IgD-negative memory B cell (primary cell): ENCODE measurements around the gene DHCR24. TPM values are rescaled to one million over a fixed set of nuclear protein-coding genes. Genes with fewer than 3 reads are reported as not detected.

Experiments used
- H3K27ac Mint-ChIP-seq, 3 donors: one replicate each; pipeline ENCODE4 v1.8.0; 2020 to 2022; ENCODE audit warnings: mild to moderate bottlenecking in 3 of 3, mixed read lengths in 3 of 3, moderate library complexity in 1 of 3
- H3K27me3 Mint-ChIP-seq: one replicate; pipeline ENCODE4 v1.8.0; 2021; ENCODE audit warnings: mixed read lengths
- H3K36me3 Mint-ChIP-seq: one replicate; pipeline ENCODE4 v1.8.0; 2020; ENCODE audit warnings: mild to moderate bottlenecking, mixed read lengths
- H3K4me1 Mint-ChIP-seq, 3 donors: one replicate each; pipeline ENCODE4 v1.8.0; 2020 to 2022; ENCODE audit warnings: mixed read lengths in 3 of 3, mild to moderate bottlenecking in 1 of 3
- H3K4me3 Mint-ChIP-seq, 4 donors: one replicate each; pipeline ENCODE4 v1.8.0; 2020 to 2022; ENCODE audit warnings: mild to moderate bottlenecking in 4 of 4, mixed read lengths in 4 of 4, moderate library complexity in 3 of 4
- H3K9me3 Mint-ChIP-seq, 3 donors: one replicate each; pipeline ENCODE4 v1.8.0; 2020 to 2021; ENCODE audit warnings: mixed read lengths in 3 of 3, mild to moderate bottlenecking in 1 of 3
- polyA plus RNA-seq: library from polyadenylated mRNA; unstranded; fragments of 300-500 nt; fragmentation: Illumina TruSeq; gene quantifications from one replicate; pipeline ENCODE4 v1.2.3, GENCODE V29; 2021

DHCR24 gene
- polyA plus RNA-seq, 1 donor from 2014 or later, result 6.9 TPM

DNA sequence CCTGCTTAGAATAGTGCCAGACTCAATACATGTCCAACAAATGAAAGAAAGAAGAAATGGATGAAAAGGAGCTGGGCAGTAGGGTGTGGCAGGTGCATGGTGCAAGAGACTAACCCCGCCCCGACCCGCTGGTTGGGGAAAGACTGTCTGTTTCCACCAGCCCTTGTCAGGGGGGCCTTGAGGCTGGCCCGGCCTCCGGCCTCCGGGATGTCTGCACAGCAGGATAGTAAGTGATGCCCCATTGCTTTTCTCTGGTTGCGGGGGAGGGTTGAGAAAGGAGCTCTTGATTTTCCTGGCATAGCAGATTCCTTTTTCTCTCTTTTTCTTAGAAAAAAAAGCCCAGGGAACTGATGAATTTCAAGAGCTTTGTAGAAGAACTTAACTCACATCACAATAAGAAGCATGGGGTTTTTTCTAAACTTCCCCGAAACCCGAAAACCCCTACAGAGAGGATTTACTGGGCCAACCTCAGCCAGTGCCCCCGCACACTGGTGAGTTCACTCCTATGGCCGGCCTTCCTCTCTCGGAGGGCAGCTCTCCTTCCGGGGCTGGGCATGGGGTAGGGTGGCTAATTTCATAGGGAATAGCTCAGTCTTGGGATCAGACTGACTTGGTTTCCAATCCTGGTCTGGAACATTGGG is 73.4 kb downstream of the DHCR24 start:
- peaks cover 0 to 1% (median 0%) of the 10 kb centered on the region in 3 donors for H3K4me1 Mint-ChIP-seq
- H3K4me3 Mint-ChIP-seq, result no peak overlapping the region
- H3K36me3 Mint-ChIP-seq, result no peaks in the 10 kb centered on the region
- H3K27me3 Mint-ChIP-seq, result peaks cover 5% of the 10 kb centered on the region
- peak overlapping the region in 1 of 3 donors; percentile 35 for H3K27ac Mint-ChIP-seq
- H3K9me3 Mint-ChIP-seq, result no peaks in the 10 kb centered on the region

DNA sequence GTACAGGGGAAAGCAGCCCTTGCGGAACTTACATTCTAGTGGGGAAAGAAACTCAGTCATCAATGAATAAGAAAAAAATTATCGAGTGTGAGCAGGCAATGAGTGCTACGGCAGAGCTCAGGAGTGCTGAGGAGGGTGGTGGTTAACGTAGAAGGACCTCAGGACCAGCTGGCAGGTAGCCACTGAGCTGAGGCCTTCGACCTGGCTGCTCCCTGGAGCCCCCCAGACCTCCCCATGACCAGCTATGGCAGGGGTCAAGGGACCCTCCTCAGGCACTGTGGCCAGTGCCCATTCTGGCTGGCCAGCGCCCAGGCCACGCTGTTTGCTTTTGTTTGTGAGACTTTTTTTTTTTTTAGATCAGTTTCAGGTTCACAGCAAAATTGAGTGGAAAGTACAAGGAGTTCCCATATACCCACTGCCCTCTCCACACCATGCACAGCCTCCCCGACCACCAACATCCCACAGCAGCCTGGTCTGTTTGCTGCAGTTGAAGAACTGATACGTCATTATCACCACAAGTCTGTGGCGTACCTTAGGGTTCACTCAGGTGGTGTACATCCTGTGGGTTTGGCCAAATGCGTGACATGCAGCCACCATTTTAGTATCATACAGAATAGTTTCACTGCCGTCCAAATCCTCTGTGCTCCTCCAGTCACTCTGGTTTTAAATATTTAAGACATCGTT is 74.1 kb downstream of the DHCR24 start:
- Mint-ChIP-seq H3K27me3 (peaks cover 5% of the 10 kb centered on the region), H3K9me3 (no peaks in the 10 kb centered on the region), H3K36me3 (no peaks in the 10 kb centered on the region), H3K4me3 (no peak overlapping the region), H3K4me1 (peaks cover 0 to 1% (median 0%) of the 10 kb centered on the region in 3 donors), H3K27ac (no peak overlapping the region)

DNA sequence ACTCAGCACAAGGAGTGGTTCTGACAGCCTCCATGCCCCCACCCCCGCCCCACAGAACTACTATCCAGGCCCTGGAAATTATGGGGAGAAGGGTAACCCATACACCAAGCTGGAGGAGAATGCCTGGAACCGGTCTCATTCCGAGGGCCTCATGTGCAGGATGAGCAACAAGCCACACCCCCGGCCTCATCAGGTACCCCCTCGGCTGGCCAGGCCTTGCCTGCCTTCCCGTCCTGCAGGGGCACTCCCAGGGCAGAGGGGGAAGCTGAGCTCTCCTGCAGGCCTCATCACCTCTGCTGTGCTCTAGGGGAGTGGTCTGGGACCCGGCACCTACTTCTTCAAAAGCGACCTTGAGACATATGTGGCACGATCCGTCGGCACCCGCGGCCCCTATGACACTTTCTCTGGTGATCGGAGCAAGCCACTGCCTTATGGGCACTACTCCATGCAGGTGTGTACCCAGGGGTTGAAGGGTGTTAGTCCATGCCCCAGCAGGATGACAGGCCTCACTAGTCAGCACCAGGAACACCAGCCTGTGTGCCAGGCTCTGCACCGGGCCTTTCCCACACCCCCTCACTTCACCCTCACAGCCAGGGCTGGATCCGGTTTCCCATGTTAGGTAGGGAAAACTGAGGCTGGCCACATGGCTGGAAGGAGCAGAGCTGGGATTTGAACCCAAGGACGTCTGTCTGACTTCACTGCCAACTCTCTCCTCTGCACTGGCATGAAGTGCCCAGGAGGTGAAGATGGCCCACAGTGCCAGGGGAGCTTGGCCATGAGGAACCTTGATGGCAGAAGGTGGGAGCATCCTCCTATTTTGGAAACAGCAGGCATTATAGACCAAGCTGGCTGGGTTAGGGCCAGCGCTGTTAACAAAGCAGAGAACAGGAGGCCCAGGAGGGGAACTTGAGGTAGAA is 75.0 kb downstream of the DHCR24 start:
- Mint-ChIP-seq H3K9me3 (no peaks in the 10 kb centered on the region), H3K4me1 (peaks cover 0 to 1% (median 0%) of the 10 kb centered on the region in 3 donors), H3K27ac (no peak overlapping the region), H3K36me3 (no peaks in the 10 kb centered on the region), H3K4me3 (no peak overlapping the region), H3K27me3 (peaks cover 5% of the 10 kb centered on the region)

DNA sequence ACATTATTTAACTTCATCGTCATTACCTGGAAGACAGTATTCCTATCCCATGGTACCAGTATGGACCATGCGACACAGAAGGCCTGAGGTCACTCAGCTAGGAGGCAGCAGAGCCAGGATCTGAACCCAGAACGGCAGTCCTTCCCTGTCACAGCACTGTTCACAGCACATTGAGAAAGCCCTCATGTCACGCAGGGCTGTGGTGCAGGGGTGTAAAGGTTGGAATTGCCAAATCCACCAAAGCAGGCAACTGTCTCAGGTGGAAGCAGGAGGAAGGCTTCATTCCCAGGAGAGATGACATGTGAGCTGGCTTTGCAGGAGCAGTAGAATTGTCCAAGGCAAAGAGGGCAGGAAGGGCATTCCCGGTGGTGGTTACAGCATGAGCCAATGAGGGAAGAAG is 75.9 kb downstream of the DHCR24 start:
- Mint-ChIP-seq H3K27ac (no peak overlapping the region), H3K9me3 (no peaks in the 10 kb centered on the region), H3K27me3 (peaks cover 5% of the 10 kb centered on the region), H3K4me1 (peaks cover 0 to 1% (median 0%) of the 10 kb centered on the region in 3 donors), H3K4me3 (no peak overlapping the region), H3K36me3 (no peaks in the 10 kb centered on the region)

DNA sequence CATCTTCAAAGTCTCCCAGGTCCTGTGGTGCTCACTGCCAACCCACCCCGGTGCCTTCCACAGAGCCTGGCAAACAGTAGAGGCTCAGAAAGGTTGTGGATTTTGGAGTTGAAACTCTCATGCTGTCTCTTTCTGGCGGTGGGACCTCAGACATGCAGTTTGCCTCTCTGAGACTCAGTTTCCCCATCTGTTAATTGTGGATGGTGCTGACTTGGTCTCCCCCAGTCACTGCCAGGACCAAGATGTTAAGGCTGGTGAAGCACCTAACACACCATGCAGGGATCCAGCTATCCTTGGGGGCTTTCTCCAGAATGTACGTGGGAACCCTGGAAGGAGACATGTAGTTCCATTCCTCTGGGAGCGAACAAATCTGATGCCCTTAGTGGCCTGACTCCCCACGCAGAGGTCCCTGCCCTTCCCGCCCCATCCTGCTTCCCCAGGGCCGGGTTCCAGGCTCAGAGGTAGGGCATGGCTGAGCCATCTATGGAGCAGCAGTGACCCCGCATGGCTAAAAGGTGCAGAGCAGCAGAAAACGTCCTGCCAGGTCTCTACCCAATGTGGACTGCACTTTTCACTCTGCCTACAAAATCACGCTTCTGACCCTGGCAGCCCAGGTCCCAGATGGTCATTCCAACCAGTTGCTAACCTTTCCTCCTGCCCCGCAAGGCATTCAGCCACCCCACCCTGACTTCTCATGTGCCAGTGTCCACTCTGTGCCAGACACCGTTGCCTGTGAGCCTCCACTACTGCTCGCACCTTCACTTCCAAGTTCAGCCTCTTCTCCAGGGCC is 76.6 kb downstream of the DHCR24 start:
- Mint-ChIP-seq H3K36me3 (no peaks in the 10 kb centered on the region), H3K9me3 (no peaks in the 10 kb centered on the region), H3K4me3 (peak overlapping the region in 1 of 4 donors; percentile 38), H3K27me3 (peaks cover 3% of the 10 kb centered on the region), H3K27ac (no peak overlapping the region), H3K4me1 (peaks cover 0 to 1% (median 0%) of the 10 kb centered on the region in 3 donors)

DNA sequence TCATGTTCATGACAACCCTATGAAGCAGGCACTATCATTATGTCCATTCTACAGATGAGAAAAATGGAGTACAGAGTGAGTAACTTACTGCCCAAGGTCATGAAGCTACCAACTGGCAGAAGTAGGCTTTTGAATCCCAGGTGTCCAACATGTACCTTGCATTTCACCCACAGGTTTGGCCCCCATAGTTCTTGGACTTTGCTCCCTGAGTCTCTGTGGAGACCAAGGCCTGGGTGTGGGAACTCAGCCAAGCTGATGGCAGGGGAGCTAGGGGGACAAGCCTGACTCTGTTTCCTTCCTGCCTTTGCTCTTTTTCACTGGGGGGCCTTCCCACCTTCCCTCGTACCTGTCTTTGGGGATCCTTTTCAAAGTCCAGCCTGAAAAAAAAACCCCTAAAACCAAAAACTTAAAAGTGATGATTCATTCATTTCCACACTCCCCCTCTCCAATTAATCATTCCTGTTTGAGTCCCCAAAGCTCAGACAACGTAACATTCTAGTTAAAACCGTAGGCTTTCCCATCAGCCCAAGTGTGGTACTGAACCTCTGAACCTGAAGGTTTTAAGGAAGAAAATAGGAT is 77.4 kb downstream of the DHCR24 start:
- H3K27me3 Mint-ChIP-seq, result peaks cover 3% of the 10 kb centered on the region
- no peak overlapping the region for H3K27ac Mint-ChIP-seq
- no peaks in the 10 kb centered on the region for H3K9me3 Mint-ChIP-seq
- no peak overlapping the region for H3K4me3 Mint-ChIP-seq
- H3K4me1 Mint-ChIP-seq, result peaks cover 0 to 1% (median 0%) of the 10 kb centered on the region in 3 donors
- H3K36me3 Mint-ChIP-seq, result no peaks in the 10 kb centered on the region

DNA sequence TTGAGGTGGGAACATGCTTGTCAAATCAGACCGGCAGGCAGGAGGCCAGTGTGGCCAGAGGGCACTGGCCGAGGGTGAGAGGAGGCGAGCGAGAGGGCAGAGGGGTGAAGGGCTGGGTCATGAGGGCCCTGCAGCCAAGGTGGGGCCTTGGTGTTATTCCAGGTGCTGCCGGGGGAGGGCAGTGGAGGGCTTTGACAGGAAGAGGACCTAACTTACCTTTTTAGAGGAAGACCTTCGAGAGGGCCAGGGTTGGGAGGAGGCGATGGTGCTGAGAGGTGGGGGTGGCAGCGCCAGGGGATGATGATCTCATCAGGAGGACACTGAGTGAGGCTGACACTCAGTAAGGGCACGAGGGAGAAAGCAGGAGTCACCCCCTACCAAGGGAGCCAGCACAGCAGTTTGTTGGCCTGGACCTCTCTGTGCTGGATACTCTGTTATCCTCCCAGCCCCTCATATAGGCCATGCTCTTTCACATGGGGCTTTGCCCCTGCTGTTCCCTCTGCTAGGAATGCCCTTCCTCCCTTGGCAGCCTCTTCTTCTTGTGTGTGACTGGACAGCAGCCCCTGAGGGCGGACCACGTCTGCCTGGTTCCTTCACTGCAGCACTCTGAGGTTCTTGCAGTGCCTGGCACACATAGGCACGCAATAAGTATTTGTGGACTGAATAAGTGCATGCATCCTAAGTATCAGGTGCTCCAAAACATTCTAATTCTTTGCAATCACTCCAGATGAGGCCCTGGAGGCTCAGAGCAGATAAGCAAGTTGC is 78.4 kb downstream of the DHCR24 start:
- Mint-ChIP-seq H3K9me3 (no peaks in the 10 kb centered on the region), H3K4me1 (peaks cover 0 to 1% (median 0%) of the 10 kb centered on the region in 3 donors), H3K27me3 (peaks cover 3% of the 10 kb centered on the region), H3K27ac (no peak overlapping the region), H3K36me3 (no peaks in the 10 kb centered on the region), H3K4me3 (no peak overlapping the region)

DNA sequence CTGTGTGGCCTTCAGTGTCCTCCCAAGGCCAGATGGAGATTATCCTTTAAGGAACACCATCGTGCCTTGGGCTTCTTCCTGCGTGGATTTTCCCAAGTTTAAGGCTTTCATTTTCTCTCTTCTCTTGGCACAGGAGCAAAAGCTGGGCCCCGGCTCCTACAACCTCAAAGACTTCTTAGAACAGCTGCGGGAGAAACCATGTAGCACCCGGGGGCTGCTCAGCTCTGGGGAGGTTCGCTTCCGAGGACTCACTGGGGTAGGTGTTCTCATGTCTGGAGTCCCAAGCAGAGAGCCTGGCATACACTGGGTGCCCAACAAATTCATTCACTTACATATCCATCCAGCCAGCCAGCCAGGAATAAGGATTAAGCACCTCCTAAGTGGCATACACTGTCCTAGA is 79.2 kb downstream of the DHCR24 start:
- Mint-ChIP-seq H3K36me3 (no peaks in the 10 kb centered on the region), H3K4me1 (peaks cover 0 to 6% (median 1%) of the 10 kb centered on the region in 3 donors), H3K27me3 (peaks cover 3% of the 10 kb centered on the region), H3K9me3 (no peaks in the 10 kb centered on the region), H3K27ac (no peak overlapping the region), H3K4me3 (peak overlapping the region in 1 of 4 donors; percentile 52)

DNA sequence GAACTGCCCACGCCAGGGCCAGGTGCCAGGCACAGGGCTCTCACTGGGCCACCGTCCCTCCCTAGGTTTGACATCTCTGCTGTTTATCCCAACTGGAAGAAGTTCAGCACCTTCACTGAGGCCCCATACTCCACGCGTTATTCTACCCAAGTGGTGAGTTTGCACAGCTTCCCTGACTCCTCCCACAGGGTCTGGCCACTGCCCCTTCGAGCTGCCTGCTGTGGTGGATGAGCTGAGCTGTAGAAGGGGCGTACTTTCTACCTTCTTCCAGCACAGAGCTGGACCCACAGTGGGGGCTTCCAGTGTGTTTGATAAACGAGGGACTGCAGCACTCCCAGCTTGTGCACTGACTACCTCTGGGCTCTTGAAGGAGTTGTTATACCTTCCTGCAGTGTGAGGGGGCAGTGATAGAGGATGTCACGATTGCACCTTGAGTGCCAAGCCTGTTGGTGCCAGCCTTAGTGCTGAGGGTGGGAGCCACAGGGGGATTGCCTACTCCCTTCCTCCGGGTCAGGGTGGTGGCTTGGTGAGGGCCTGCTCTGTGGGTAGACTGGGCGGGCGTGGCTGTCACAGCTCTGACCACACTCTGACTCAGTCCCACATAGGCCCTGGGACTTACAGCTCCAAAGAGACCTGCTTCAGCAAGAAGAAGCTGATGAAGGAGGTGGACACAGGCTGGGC is 79.9 kb downstream of the DHCR24 start:
- H3K27me3 Mint-ChIP-seq, result peaks cover 3% of the 10 kb centered on the region
- H3K36me3 Mint-ChIP-seq, result no peaks in the 10 kb centered on the region
- peak overlapping the region in 1 of 4 donors; percentile 74 for H3K4me3 Mint-ChIP-seq
- no peak overlapping the region for H3K27ac Mint-ChIP-seq
- H3K9me3 Mint-ChIP-seq, result no peaks in the 10 kb centered on the region
- H3K4me1 Mint-ChIP-seq, result peaks cover 0 to 6% (median 1%) of the 10 kb centered on the region in 3 donors

DNA sequence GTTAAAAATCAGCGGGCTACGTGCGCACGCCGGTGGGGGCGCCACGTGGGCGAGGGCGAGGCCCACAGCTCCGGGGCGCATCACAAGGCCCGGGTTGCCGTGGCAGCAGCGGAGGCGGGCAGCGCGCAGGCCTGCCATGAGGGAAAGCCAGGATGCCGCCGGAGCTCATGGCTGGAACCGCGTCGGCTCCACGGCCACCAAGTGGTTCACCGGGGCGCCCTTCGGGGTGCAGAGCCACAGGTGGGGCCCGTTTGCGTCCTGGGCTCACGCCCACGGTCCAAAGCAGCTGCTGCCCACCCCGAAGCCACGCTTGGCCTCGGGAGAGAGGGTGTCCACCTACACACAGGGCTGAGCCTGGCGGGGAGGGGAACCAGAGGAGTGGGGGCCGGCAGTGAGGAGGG is 81.0 kb downstream of the DHCR24 start:
- H3K36me3 Mint-ChIP-seq, result no peaks in the 10 kb centered on the region
- peaks cover 3 to 15% (median 7%) of the 10 kb centered on the region in 3 donors for H3K4me1 Mint-ChIP-seq
- H3K27ac Mint-ChIP-seq, result no peak overlapping the region

DNA sequence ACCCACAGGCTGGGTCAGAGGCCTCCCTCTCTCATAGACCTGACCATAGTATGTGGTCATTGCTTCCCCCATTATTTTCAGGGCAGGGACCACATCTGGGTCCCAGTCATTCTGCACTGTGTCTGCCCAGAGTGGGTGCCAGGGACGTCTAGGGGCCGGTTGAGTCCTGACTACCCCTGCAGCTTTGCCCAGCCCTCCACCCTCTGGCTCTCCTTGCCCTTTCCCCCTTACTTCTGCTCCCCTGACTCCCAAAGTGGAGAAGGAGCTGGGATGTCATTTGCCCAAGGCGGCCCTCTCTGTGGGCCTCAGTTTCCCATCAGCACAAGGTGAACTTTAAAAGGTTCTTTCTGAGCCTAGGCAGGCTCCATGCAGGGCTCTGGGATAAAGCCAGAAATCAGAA is 81.5 kb downstream of the DHCR24 start:
- Mint-ChIP-seq H3K4me3 (no peak overlapping the region), H3K4me1 (peaks cover 3 to 15% (median 6%) of the 10 kb centered on the region in 3 donors), H3K9me3 (no peaks in the 10 kb centered on the region), H3K27me3 (no peaks in the 10 kb centered on the region), H3K36me3 (no peaks in the 10 kb centered on the region), H3K27ac (no peak overlapping the region)

More for the DNA sequence above, 81.0 kb downstream of the DHCR24 start:
- H3K4me3 Mint-ChIP-seq, result no peak overlapping the region
- no peaks in the 10 kb centered on the region for H3K9me3 Mint-ChIP-seq
- H3K27me3 Mint-ChIP-seq, result peaks cover 3% of the 10 kb centered on the region

DNA sequence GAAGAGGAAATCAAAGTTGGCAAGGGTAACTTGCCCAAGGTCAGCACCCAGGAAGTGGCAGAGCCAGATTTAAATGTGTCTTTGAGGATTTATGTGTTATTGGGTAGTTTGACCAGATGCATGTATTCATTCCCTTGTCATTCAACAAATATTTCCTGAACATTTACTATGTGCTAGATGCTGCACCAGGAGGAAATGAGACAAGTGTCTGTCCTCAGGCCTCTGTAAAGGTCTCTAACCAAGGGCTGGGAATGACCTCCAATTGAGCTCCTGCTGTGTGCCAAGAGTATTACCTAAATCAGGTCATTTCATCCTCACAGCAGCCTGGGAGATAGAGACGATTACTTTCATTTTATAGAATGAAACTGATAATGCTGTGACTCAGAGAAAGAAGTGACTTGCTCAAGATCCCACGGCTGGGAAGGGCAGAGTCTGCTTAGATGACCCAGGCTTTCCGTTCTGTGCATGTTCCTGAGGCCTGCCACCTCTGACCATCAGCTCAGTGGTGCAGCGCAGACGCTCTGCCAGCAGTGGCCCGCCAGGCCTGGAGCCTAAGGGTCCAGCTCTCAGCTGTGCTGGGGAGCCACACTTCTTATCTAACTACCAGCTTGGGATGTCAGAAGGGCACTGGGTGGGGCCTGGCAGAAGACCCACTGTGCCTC is 82.4 kb downstream of the DHCR24 start:
- no peaks in the 10 kb centered on the region for H3K9me3 Mint-ChIP-seq
- H3K4me3 Mint-ChIP-seq, result peak overlapping the region in 1 of 4 donors; percentile 66
- no peaks in the 10 kb centered on the region for H3K27me3 Mint-ChIP-seq
- no peaks in the 10 kb centered on the region for H3K36me3 Mint-ChIP-seq
- H3K4me1 Mint-ChIP-seq, result peaks cover 10 to 22% (median 13%) of the 10 kb centered on the region in 3 donors
- no peak overlapping the region for H3K27ac Mint-ChIP-seq
